ENCODE results near the gene TBXA2R. TPM values are rescaled to one million over a fixed set of nuclear protein-coding genes. Genes with fewer than 3 reads are reported as not detected.

The TBXA2R gene
- total and polyA plus RNA-seq, 2 experiments from 2014 or later: 0.76 to 2.6 TPM

GRCh38 chr19:3653081-3653795 lies 46.6 kb upstream of the TBXA2R start:
- no peak overlapping the region for H3K27ac ChIP-seq
- no peaks in the 10 kb centered on the region for H3K9me3 ChIP-seq (ENCODE audit: low read depth)
- no peaks in the 10 kb centered on the region for H3K9me2 ChIP-seq (ENCODE audit: insufficient read depth)
- no peaks in the 10 kb centered on the region for H3K79me2 ChIP-seq (ENCODE audit: insufficient read depth)
- peaks cover 12% of the 10 kb centered on the region for H3K4me1 ChIP-seq (ENCODE audit: insufficient read depth)
- peaks cover 5% of the 10 kb centered on the region; the same call in 1 of the 2 replicates for H3F3A ChIP-seq (ENCODE audit: insufficient read depth)
- H3K27me3 ChIP-seq (replicated peaks; ENCODE audit: insufficient read depth): no peaks in the 10 kb centered on the region
- no peak overlapping the region for H2AFZ ChIP-seq
- in situ Hi-C loops (cut with MboI): no loop called here
- TF ChIP-seq EZH2 (IDR thresholded peaks at IDR 0.05; ENCODE audit: insufficient read depth, poor library complexity, severe bottlenecking): no peak
- TF ChIP-seq EZH2phosphoT487 (IDR thresholded peaks at IDR 0.05; ENCODE audit: insufficient read depth, low read depth): no peak
- H3K4me3 ChIP-seq: no peak overlapping the region
- 91 to 94% methylated on average over 30 to 37 of the region's 37 CpGs for WGBS, 2 experiments (ENCODE audit: low coverage in 1 of 2, low lambda C conversion rate in 2 of 2, missing lambda C conversion rate in 2 of 2)
- H3K9ac ChIP-seq: no peak overlapping the region
- no peak for DNase-seq
- H4K20me1 ChIP-seq (ENCODE audit: insufficient read depth): no peaks in the 10 kb centered on the region
- no peaks in the 10 kb centered on the region; the same call in 1 of the 2 replicates for H3K36me3 ChIP-seq (ENCODE audit: low read depth)
- no peak overlapping the region for H3K4me2 ChIP-seq (ENCODE audit: unreplicated experiment)

GRCh38 chr19:3652422-3652821 lies 45.7 kb upstream of the TBXA2R start:
- Histone ChIP-seq H3K36me3 (ENCODE audit: low read depth) (no peaks in the 10 kb centered on the region; the same call in 1 of the 2 replicates), H3K9me3 (ENCODE audit: low read depth) (no peaks in the 10 kb centered on the region), H3K27ac (no peak overlapping the region), H3K9ac (no peak overlapping the region), H3K9me2 (ENCODE audit: insufficient read depth) (no peaks in the 10 kb centered on the region), H3K79me2 (ENCODE audit: insufficient read depth) (no peaks in the 10 kb centered on the region), H4K20me1 (ENCODE audit: insufficient read depth) (no peaks in the 10 kb centered on the region), H3K4me1 (ENCODE audit: insufficient read depth) (peaks cover 12% of the 10 kb centered on the region), H3K4me3 (no peak overlapping the region), H3F3A (ENCODE audit: insufficient read depth) (peaks cover 5% of the 10 kb centered on the region; the same call in 1 of the 2 replicates), H3K4me2 (ENCODE audit: unreplicated experiment) (no peak overlapping the region), H3K27me3 (replicated peaks; ENCODE audit: insufficient read depth) (no peaks in the 10 kb centered on the region), H2AFZ (no peak overlapping the region)
- no peak for DNase-seq
- no peak for TF ChIP-seq EZH2phosphoT487 (IDR thresholded peaks at IDR 0.05; ENCODE audit: insufficient read depth, low read depth)
- no peak for TF ChIP-seq EZH2 (IDR thresholded peaks at IDR 0.05; ENCODE audit: insufficient read depth, poor library complexity, severe bottlenecking)
- in situ Hi-C loops (cut with MboI): no loop called here
- WGBS, 2 experiments (ENCODE audit: low coverage in 1 of 2, low lambda C conversion rate in 2 of 2, missing lambda C conversion rate in 2 of 2): 93% methylated on average over 10 to 14 of the region's 14 CpGs

GRCh38 chr19:3651684-3652083 lies 45.0 kb upstream of the TBXA2R start:
- TF ChIP-seq EZH2phosphoT487 (IDR thresholded peaks at IDR 0.05; ENCODE audit: insufficient read depth, low read depth): no peak
- TF ChIP-seq EZH2 (IDR thresholded peaks at IDR 0.05; ENCODE audit: insufficient read depth, poor library complexity, severe bottlenecking): no peak
- Histone ChIP-seq H3K9ac (no peak overlapping the region), H3K36me3 (ENCODE audit: low read depth) (no peaks in the 10 kb centered on the region; the same call in 1 of the 2 replicates), H3K9me2 (ENCODE audit: insufficient read depth) (no peaks in the 10 kb centered on the region), H3F3A (ENCODE audit: insufficient read depth) (peaks cover 5% of the 10 kb centered on the region; the same call in 1 of the 2 replicates), H3K9me3 (ENCODE audit: low read depth) (no peaks in the 10 kb centered on the region), H3K4me2 (ENCODE audit: unreplicated experiment) (no peak overlapping the region), H3K27me3 (replicated peaks; ENCODE audit: insufficient read depth) (no peaks in the 10 kb centered on the region), H3K4me1 (ENCODE audit: insufficient read depth) (peaks cover 12% of the 10 kb centered on the region), H3K79me2 (ENCODE audit: insufficient read depth) (no peaks in the 10 kb centered on the region), H2AFZ (no peak overlapping the region), H3K27ac (no peak overlapping the region), H4K20me1 (ENCODE audit: insufficient read depth) (no peaks in the 10 kb centered on the region), H3K4me3 (no peak overlapping the region)
- WGBS, 2 experiments (ENCODE audit: low coverage in 1 of 2, low lambda C conversion rate in 2 of 2, missing lambda C conversion rate in 2 of 2): 95 to 97% methylated on average over 32 to 33 of the region's 33 CpGs
- DNase-seq: no peak
- in situ Hi-C loops (cut with MboI): no loop called here

GRCh38 chr19:3649888-3650287 lies 43.2 kb upstream of the TBXA2R start:
- TF ChIP-seq EZH2phosphoT487 (IDR thresholded peaks at IDR 0.05; ENCODE audit: insufficient read depth, low read depth) (no peak), EZH2 (IDR thresholded peaks at IDR 0.05; ENCODE audit: insufficient read depth, poor library complexity, severe bottlenecking) (no peak)
- Histone ChIP-seq H3K79me2 (ENCODE audit: insufficient read depth) (no peaks in the 10 kb centered on the region), H3K4me3 (no peak overlapping the region), H2AFZ (no peak overlapping the region), H3K27ac (no peak overlapping the region), H3K4me2 (ENCODE audit: unreplicated experiment) (no peak overlapping the region), H4K20me1 (ENCODE audit: insufficient read depth) (no peaks in the 10 kb centered on the region), H3K4me1 (ENCODE audit: insufficient read depth) (no peaks in the 10 kb centered on the region), H3F3A (ENCODE audit: insufficient read depth) (no peaks in the 10 kb centered on the region), H3K27me3 (replicated peaks; ENCODE audit: insufficient read depth) (no peaks in the 10 kb centered on the region), H3K9me3 (ENCODE audit: low read depth) (no peaks in the 10 kb centered on the region), H3K9me2 (ENCODE audit: insufficient read depth) (no peaks in the 10 kb centered on the region), H3K9ac (no peak overlapping the region), H3K36me3 (ENCODE audit: low read depth) (no peaks in the 10 kb centered on the region)
- 82 to 85% methylated on average over 15 to 16 of the region's 16 CpGs for WGBS, 2 experiments (ENCODE audit: low coverage in 1 of 2, low lambda C conversion rate in 2 of 2, missing lambda C conversion rate in 2 of 2)
- in situ Hi-C loops (cut with MboI): no loop called here
- no peak for DNase-seq
